ENCODE measurements around the gene VPS26A.

The VPS26A gene

DNA sequence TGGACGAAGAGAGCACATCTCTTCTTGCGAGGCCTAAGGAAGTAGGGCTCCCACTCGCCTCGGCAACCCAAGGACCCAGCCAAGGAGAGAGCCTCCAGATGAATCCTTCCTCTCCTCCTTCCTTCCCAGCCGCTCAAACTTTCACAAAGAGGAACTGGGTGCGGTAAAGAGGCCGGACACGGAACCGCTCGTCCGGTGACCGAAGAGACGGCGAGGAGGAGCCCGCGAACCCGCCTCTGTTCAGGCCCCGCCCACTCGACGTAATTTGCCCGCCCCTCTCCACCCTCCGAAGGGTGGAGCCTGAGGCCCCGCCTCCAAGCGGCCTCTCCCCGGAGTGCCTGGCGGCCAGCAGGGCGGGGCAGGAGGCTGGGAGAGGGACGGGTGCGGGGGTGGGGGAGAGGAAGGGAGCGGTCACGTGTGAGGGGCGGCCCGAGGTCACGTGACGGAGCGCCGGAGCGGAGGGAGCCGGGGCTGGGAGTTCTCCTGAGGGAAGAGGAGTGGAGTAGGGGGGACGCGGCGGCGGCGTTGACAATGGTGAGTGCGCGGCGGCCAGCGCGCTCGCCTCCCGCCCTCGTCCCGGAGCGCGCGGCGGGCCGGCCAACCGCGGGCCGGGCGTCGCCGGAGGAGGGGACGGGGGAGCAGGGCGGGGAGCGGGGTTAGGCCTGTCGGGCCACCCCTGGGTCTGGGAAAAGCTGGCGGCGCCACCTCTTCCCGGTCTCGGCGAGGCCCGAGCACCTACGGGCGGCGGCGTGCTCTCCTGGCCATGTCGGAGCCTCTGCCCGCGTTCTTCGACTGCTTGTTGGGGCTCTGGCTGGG lies at the start of gene VPS26A:
Gene VPS26A (plus strand): TSS at position 432 of the 816 bp plus-strand sequence. CDS start 100 bp downstream, at position 532.
- DNase-seq, result peak; percentile 96

DNA sequence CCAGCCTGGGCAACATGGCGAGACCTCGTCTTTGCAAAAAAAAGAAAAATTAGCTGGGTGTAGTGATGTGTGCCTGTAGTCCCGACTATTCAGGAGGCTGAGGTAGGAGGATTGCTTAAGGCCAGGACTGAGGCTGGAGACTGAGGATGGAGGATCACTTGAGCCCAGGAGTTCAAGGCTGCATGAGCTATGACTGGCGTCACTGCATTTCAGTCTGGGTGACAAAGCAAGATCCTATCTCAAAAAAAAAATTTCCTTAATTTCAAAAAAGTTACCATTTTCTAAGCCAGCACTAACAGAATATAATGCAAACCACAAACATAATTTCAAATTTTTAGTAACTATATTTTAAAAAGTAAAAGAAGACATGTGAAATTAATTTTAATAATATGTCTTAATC lies 49.4 kb upstream of the VPS26A start:
- no peak for DNase-seq

DNA sequence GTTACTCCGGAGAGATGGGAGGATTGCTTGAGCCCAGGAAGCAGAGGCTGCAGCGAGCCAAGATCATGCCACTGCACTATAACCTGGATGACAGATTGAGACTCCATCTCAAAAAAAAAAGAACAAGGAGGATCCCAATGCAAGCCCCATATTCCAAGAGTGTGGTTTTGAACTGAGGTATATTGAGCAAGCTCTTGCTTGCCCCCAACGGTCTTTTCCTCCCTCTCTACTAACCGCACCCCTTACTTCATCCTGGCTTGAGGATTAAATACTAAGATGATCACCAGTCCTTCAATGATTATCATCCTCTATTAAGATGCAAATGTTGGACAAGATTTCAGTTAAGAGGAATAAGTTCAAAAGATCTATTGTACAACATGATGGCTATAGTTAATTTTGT lies 48.5 kb upstream of the VPS26A start:
- DNase-seq, result no peak

DNA sequence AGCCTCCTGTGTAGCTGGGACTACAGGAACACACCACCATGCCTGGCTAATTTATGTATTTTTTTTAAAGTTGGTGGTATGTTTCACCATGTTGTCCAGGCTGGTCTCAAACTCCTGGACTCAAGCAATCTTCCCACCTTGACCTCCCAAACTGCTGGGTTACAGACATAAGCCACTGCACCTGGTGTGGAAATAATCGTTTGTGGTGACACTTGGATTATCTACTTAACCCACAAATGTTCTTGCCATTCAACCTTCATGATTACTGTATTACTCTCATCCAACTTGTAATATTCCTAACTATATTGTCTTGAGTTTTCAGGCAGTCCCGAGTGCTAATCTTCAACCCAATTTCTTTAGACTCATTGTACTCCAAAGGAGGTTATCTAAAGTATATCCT lies 45.7 kb upstream of the VPS26A start:
- no peak for DNase-seq

DNA sequence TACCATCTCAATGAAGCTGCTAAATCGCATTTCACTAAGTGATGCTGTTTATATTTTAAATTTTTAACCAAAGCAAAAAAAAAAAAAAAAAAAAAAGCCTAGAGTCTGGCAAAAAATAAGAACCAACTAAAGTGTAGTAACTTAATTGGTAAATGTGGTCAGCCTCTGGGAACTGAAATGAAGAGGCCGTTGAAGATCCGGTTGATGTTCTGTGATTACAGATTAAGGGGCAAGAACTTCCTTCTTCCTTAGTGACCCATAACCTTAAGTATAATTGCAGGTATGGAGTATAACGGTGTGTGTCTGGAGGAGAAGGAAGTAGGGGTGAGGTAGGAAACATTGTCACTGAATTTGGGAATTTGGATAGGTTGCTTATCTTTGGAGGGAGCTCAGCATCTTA lies 43.8 kb upstream of the VPS26A start:
- DNase-seq, result no peak

DNA sequence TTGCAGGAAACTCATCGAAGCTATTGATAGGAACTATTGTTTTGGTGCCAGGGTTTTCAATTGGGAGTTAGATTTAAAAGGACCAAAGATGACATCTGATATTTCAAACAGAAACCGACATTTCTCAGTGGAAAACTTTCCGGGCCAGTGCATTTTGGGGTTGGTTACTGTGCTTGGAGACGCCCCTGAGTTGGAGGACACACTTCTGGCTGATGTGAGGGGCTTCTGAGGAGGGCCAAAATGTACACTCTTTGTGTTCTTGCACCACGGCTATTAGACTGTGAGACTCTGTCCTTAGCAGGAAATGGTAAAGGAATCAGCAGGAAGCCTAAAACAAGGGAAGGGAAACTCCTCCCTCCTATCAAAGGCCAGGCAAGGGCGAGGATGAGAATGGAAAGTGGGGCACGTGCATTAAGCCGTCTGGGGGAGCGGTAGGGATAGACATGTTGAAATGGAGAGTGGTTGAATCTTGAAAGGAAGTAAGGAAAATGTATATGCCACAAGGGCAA lies 37.9 kb upstream of the VPS26A start:
- DNase-seq, result no peak

DNA sequence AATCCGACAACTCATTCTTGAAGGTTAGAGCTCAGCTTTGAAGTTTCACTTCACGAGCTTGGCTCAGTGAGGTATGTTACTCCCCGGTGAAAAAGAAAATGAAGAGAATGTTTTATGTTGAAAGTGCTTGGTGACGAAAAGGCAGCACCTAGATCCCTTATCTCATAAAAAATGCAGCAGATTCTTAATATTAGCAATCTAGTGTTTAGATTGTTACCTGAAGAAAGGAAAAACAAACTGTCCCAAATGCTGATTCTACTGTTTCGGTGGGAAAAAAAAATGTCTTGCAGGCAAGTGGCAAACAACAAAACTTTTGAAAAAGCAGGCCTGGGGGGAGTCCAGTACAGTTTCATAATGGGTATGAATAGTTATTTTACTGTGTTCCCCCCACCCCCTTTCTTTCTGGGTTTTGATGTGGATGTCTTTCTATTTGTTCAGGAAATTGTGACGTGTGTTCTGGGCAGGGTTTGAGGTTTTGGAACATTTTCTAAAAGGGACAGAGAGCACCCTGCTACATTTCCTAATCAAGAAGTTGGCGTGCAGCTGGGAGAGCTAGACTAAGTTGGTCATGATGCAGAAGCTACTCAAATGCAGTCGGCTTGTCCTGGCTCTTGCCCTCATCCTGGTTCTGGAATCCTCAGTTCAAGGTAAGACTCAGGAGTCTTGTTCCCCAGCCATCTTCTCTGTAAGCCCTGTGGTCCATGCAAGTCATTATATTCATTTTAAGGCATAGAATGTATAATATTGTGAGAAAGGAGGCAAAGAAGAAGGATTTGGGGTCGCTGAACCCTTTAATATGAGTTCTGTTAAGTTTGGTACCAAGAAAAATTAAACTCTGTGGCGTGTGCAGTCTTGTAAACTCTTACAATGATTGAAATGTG lies 36.1 kb upstream of the VPS26A start, which contains the start of gene SRGN:
Gene SRGN (plus strand): TSS at position 514 of the 881 bp plus-strand sequence. CDS start 55 bp downstream, at position 569.
- peak; percentile 59 for DNase-seq

DNA sequence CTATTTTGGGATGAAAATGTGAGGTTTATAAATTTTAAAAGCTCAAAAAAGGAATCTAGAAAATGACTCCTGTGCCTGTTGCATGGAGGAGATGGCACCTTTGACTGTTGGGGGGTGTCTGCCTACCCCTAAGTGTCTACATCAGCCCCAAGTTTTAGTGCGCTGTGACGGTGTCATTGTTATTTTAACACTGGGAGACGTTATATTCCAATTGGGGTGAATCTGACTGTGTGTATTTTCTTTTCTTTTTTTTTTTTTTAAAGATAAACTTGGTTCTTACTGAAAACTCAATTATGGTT lies 35.6 kb upstream of the VPS26A start:
- DNase-seq, result peak; percentile 15

DNA sequence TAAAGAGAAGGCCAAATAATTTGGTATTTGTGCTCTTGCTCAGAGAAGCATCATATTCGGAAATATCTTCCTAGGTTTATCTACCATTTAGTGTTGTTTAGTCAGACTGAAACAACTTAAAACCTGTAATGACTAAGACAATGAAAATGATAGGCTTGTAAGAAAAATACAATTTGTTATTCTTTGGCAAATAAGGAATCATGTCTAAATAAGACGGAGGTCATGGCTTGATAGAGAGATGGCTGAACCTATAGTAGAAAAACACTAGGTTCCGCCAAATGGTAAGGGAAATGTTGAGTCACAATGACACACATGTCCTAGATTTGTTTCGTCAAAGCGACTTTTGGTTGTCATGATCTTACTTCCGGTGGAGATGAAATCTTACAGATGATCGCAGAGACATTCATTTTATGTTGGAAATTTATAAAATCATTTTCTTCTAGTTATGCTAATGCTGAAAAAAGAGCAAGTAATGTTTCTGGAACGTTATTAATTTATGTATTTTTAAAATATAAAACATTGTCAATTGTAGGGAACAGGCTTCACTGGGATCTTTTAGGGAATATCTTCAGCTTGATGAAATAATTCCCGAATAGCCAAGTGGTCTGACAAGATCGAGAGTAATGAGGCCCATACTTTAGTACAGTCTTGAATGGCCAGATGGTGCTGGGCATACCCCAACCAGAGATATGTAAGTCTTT lies 35.0 kb upstream of the VPS26A start:
- DNase-seq, result no peak

DNA sequence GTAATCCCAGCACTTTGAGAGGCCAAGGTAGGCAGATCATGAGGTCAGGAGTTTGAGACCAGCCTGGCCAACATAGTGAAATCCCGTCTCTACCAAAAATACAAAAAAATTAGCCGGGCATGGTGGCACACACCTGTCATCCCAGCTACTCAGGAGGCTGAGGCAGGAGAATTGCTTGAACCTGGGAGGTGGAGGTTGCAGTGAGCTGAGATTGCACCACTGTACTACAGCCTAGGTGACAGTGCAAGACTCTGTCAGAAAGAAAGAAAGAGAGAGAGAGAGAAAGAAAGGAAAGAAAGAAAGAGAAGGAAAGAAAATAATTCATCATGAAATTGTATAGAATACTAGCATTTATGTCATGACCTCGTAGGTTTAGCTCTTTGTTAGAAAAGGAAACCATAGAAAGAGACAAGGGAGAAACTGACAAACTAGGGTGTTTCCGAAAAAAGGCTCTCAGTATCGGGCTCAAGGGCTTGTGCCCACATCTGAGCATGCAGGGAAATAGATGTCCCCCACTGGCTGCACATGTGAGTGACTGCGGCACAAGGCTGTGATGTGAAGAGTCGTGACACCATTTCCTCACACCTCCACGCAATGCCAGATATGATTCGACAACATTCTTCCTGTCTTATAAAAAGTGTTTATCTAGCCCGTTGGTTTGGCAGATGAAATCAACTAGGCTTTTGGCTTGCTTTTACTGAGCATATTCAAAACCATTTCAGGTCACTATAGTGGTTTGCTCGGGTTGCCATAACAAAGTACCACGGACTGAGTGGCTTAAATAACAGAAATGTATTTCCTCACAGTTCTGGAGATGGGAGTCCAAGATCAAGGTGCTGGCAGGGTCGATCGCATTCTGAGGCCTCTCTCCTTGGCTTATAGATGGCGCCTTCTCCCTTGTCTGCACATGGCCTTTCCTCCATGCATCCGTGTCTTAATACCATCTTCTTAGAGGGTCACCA lies 34.1 kb upstream of the VPS26A start:
- peak; percentile 63 for DNase-seq

DNA sequence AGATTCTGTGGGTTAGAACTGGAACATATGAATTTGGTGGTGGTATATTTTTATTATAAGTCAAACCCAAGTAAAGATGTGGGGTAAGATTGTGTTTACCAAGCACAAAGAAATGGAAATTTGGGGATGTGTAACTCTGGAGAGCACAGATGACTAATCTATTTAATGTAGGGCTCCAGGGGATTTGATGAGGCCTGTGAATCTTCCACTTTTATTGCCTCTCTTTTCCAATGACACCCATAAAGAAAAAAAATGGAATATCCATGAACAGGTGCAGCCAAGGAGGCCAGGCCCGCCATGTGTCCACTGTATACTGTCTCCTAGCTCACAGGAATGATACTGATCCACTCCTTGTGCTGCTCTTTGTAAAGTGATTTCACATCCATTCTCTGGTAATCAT lies 33.3 kb upstream of the VPS26A start:
- no peak for DNase-seq

DNA sequence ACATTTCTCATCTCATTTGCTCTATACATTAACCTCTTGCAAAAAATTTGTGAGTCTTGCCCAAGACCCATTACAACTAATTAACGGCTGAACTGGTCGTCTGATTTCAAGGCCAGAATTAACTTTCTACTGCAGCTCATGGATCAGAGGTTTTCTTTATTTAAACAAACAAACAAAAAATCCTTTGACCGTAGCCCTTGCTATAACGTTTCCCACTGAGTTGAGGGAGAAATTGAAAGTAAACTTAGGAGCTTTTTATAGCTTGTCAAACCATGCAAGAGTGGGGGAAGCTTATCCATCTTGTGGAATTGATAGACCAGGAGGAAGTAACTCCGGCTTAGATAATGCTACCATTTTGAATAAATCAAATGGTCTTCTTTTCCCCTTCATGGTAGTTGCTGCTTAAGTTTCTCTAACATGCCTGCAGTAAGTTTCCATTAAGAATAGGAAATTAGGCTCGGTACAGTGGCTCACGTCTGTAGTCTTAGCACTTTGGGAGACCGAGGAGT lies 32.8 kb upstream of the VPS26A start:
- no peak for DNase-seq

DNA sequence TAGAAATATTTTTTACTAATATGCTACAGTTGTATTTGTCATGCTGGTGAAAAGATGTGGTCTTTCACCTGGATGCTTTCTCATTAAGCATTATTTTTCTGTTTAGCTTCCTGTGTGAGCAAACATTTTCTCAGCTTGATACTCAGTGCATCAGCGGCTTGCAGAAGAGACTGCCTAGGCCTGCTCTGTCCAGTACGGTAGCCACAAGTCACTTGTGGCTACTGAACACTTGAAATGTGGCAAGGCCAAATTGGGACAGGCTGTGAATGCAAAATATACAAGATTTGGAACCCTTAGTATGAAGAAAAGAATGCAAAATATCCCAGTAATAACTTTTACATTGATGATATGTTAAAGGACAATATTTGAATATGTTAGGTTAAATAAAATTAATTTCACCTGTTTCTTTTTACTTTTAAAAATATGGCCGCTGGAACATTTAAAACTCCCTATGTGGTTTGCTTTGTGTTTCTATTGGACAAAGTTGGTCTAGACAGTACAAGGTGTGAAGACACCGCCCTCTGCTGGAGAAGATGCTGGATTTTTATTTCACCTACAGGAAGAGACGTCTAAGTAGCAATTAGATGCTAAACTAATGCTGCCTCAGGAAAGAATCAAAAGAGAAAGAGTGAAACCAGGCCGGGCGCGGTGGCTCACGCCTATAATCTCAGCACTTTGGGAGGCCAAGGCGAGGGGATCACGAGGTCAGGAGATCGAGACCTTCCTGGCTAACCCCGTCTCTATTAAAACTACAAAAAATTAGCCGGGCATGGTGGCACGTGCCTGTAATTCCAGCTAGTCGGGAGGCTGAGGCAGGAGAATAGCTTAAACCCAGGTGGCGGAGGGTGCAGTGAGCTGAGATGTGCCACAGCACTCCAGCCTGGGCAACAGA lies 30.8 kb upstream of the VPS26A start:
- DNase-seq, result peak; percentile 31

DNA sequence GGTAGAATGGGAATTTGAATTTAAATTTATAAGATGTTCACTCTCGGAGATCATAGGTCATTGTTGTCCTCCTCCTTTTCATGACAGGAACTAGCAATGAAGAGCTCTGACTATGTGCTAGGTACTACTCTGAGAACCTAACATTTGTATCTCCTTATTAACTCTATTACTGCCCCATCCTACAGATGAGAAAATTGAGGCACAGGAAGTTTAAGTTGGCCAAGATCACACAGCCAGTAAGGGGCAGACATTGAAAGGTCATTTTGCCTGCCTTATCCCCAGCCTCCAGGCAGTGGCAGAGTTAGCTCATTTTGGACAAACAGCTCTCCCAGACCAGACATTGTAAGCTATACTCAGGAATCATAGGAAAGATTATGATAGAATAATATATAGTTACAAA lies 30.0 kb upstream of the VPS26A start:
- no peak for DNase-seq

DNA sequence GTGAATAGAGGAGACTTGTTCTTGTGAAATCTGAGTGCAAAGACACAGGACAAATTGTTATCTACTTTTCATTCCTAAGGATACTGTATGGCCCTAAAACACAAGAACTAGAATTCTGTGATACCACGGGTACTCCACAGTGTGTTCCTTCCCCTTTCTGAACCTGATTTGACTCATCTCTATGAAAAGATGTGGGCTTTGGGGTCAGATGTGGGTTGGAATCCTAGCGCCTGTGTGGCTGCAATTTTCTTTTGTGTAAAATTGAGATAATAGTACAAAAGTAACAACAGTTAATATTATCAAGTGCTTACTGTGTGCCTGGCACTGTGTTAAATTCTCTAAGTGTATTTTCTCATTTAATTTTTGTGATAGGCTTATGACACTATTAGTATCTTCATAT lies 27.9 kb upstream of the VPS26A start:
- no peak for DNase-seq

DNA sequence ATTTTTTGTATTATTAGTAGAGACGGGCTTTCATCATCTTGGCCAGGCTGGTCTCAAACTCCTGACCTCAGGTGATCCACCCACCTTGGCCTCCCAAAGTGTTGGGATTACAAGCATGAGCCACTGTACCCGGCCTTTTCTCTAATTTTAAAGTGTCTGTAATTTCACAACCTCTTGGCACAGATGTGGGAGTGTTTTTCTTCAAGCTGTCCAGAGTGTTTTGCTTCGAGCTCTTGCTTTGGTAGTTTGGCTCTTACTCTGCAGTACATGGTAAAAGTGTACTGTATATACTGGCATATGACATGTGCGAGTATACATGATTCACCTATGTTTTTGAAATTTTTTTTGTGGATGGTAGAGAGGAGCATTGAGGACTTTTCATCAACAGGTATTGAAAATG lies 26.2 kb upstream of the VPS26A start:
- DNase-seq, result no peak

DNA sequence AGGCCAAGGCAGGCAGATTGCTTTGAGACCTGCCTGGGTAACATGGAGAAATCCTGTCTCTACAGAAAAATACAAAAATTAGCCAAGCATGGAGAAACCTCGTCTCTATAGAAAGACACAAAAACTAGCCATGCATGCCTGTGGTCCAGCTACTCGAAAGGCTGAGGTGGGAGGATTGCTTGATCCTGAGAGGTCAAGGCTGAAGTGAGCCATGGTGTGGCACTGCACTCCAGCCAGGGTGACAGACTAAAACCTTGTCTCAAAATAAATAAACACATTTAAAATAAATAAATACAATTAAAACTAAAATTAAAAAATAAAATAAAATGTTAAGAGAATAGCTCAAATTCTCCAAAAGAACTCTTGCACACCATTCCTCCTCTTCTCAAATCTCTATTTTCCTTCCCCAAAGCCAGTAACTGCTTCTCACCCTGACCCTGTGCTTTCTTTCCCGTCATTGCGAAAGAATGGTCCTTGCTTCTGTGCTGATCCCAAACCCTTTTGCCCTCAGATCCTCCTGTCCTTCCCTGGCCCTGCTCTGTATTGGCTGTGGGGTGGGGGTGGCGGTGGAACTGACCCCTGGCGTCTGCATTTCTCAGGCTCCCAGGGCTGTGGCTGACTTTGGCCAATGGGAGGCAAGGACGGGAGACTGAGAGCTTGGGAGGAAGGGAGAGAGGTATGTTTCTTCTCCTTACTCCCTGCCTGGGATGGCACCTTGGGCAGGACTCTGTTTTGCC lies 23.7 kb upstream of the VPS26A start:
- no peak for DNase-seq

DNA sequence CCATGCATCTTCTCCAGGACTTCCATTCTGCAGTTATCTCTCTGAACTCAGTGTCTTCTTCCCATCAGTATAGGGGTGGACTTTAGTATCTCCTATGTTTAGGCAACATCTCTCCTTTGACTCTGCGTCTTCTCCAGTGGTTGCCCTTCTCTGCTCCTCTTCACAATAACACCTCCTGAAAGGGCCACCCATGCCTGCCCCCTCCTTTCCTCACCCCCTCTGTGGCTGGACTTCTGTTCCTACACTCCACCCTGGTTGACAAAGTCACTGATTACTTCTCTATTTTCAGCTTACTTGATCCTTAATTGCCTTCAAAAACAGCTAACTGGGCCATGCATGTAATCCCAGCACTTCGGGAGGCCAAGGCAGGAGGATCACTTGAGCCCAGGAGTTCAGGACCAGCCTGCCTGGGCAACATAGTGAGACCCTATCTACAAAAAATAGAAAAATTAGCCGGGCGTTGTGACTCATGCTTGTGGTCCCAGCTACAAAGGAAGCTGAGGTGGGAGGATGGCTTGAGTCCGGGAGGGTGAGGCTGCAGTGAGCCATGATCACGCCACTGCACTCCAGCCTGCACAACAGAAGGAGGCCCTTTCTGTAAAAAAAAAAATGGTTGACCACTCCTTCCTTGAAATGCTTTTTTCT lies 22.4 kb upstream of the VPS26A start:
- DNase-seq, result peak; percentile 10

DNA sequence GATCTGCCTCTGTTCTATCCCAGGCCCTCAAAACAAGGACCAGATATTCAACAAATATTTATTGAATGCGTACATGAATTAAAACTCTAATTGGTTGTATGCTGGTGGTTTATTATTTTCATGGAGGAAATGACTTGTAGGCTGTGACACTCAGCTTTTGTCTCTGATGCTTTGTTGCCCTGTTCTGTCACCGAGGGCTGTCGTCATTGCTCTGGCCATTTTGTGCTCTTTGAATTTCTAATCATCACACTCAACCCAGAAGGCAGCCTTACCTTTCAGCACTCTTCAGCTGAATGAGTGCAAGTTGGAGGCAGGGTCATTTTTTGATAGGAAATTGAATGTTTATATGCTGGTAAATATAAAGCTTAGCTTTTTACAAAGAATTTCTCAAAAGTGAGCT lies 21.5 kb upstream of the VPS26A start:
- no peak for DNase-seq

DNA sequence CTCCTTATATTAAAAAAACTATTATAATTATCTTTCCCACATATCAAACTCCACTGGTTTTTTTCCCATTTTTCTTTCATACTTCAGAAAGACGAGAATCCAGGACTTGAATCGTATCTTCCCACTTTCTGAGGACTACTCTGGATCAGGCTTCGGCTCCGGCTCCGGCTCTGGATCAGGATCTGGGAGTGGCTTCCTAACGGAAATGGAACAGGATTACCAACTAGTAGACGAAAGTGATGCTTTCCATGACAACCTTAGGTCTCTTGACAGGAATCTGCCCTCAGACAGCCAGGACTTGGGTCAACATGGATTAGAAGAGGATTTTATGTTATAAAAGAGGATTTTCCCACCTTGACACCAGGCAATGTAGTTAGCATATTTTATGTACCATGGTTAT lies 20.2 kb upstream of the VPS26A start:
- no peak for DNase-seq
